RPMI8226 (cell line): Measurements from ENCODE around the gene GPR39.

Experiments used
- DNase-seq: peaks from one replicate; pipeline ENCODE4 v3.0.0-alpha.2; 2015

The GPR39 gene

GRCh38 chr2:132415256-132415914 is 1.2 kb upstream of the GPR39 start:
- no peak for DNase-seq

- DNase-seq, result peak; percentile 35
These were observed 486 bp upstream of the GPR39 start for GRCh38 chr2:132415915-132416722.

GRCh38 chr2:132417430-132418035 is 928 bp downstream of the GPR39 start:
- no peak for DNase-seq

- DNase-seq, result no peak
These were observed 2.6 kb downstream of the GPR39 start for GRCh38 chr2:132419235-132419634.

- no peak for DNase-seq
These were observed 3.3 kb downstream of the GPR39 start for GRCh38 chr2:132419941-132420340.

GRCh38 chr2:132420816-132421805 is 4.5 kb downstream of the GPR39 start:
- no peak for DNase-seq

- no peak for DNase-seq
These were observed 6.1 kb downstream of the GPR39 start for GRCh38 chr2:132422736-132423135.

- no peak for DNase-seq
These were observed 8.0 kb downstream of the GPR39 start for GRCh38 chr2:132424526-132425121.

GRCh38 chr2:132426033-132426432 is 9.4 kb downstream of the GPR39 start:
- no peak for DNase-seq

- DNase-seq, result no peak
These were observed 10.1 kb downstream of the GPR39 start for GRCh38 chr2:132426656-132427055.

GRCh38 chr2:132429351-132429750 is 12.7 kb downstream of the GPR39 start:
- DNase-seq, result no peak

GRCh38 chr2:132429941-132430573 is 13.5 kb downstream of the GPR39 start:
- DNase-seq, result no peak

- DNase-seq, result no peak
These were observed 14.3 kb downstream of the GPR39 start for GRCh38 chr2:132430895-132431294.

- DNase-seq, result no peak
These were observed 21.5 kb downstream of the GPR39 start for GRCh38 chr2:132437852-132438669.

GRCh38 chr2:132438691-132439090 is 22.1 kb downstream of the GPR39 start:
- DNase-seq, result no peak

GRCh38 chr2:132439703-132440398 is 23.2 kb downstream of the GPR39 start:
- DNase-seq, result no peak

GRCh38 chr2:132441051-132441450 is 24.4 kb downstream of the GPR39 start:
- no peak for DNase-seq

- no peak for DNase-seq
These were observed 25.7 kb downstream of the GPR39 start for GRCh38 chr2:132442278-132442677.

GRCh38 chr2:132443106-132443505 is 26.5 kb downstream of the GPR39 start:
- no peak for DNase-seq

GRCh38 chr2:132446444-132446843 is 29.8 kb downstream of the GPR39 start:
- DNase-seq, result no peak
